PC-3 (cell line): ENCODE data around the gene STAT5B. TPM values are rescaled to one million over a fixed set of nuclear protein-coding genes. Genes with fewer than 3 reads are reported as not detected.

ENCODE experiments used
- ATAC-seq: fragments of 200-7000 bp; cut with Tn5 transposase; 2 replicates; pipeline ENCODE4 v1.9.1; 2020; ENCODE audit warnings: mild to moderate bottlenecking, moderate library complexity
- BruUV-seq: library from RNA; stranded (reverse); fragments of 400-500 nt; replicated peaks from 2 replicates; lab custom pipeline; 2021; lab: Mats Ljungman, UMichigan
- CTCF ChIA-PET: fragments of 300-600 bp; sonication (Branson Sonifier 250); formaldehyde crosslinking; loops from one replicate; lab custom pipeline; 2022; ENCODE audit warnings: antibody characterized with exemption; lab: Charles Lee
- POLR2A ChIA-PET: fragments of 300-600 bp; sonication (Branson Sonifier 250); formaldehyde crosslinking; loops from one replicate; lab custom pipeline; 2022; ENCODE audit warnings: antibody characterized with exemption; ENCODE audit not compliant: unreplicated experiment; lab: Charles Lee
- DNase-seq: peaks from one replicate; pipeline ENCODE4 v3.0.0-alpha.2; 2015
- H2AFZ ChIP-seq: fragments of 300-600 bp; sonication (generic); 2 replicates; pipeline ENCODE4 v1.6.0; 2016; ENCODE audit warnings: antibody characterized with exemption, low read length
- H3F3A ChIP-seq: fragments of 300-600 bp; sonication (generic); one replicate; pipeline ENCODE4 v1.6.0; 2017; ENCODE audit warnings: antibody characterized with exemption, low read length, control low read depth, mild to moderate bottlenecking; ENCODE audit not compliant: unreplicated experiment
- H3K27ac ChIP-seq: fragments of 300-600 bp; sonication (generic); 2 replicates; pipeline ENCODE4 v1.5.1; 2016; ENCODE audit warnings: mild to moderate bottlenecking, low read length
- H3K27me3 ChIP-seq: fragments of 300-600 bp; sonication (generic); 2 replicates; pipeline ENCODE4 v1.6.1; 2016; ENCODE audit warnings: low read length, mixed read lengths
- H3K36me3 ChIP-seq: fragments of 300-600 bp; sonication (generic); 2 replicates; pipeline ENCODE4 v1.6.1; 2016; ENCODE audit warnings: low read depth, mixed run types, low read length, mixed read lengths
- H3K4me1 ChIP-seq: fragments of 300-600 bp; sonication (generic); 2 replicates; pipeline ENCODE4 v1.5.1; 2016; ENCODE audit warnings: low read length; ENCODE audit not compliant: insufficient read depth
- H3K4me2 ChIP-seq: fragments of 300-600 bp; sonication (generic); 2 replicates; pipeline ENCODE4 v1.6.0; 2016; ENCODE audit warnings: low read length
- H3K4me3 ChIP-seq: fragments of 300-600 bp; sonication (generic); 2 replicates; pipeline ENCODE4 v1.5.1; 2016; ENCODE audit warnings: mild to moderate bottlenecking, low read length, mixed read lengths
- H3K79me2 ChIP-seq: fragments of 300-600 bp; sonication (generic); 2 replicates; pipeline ENCODE4 v1.6.1; 2017; ENCODE audit warnings: low read length, mixed read lengths
- H3K9ac ChIP-seq: fragments of 300-600 bp; sonication (generic); 2 replicates; pipeline ENCODE4 v1.6.0; 2016; ENCODE audit warnings: mild to moderate bottlenecking, low read length
- H3K9me2 ChIP-seq: fragments of 300-600 bp; sonication (generic); replicated peaks from 2 replicates; pipeline ENCODE4 v1.6.1; 2016; ENCODE audit warnings: mixed run types, low read length, mixed read lengths
- H3K9me3 ChIP-seq: fragments of 300-600 bp; sonication (generic); 2 replicates; pipeline ENCODE4 v1.6.1; 2016; ENCODE audit warnings: low read length, mixed read lengths
- H4K20me1 ChIP-seq: fragments of 300-600 bp; sonication (generic); 2 replicates; pipeline ENCODE4 v1.6.1; 2016; ENCODE audit warnings: low read length, mixed read lengths
- EZH2 ChIP-seq: fragments of 300-600 bp; sonication (generic); IDR thresholded peaks from one replicate; pipeline ENCODE4 v1.6.1; 2017; ENCODE audit warnings: antibody characterized with exemption, mild to moderate bottlenecking, low read length; ENCODE audit not compliant: unreplicated experiment
- EZH2phosphoT487 ChIP-seq: fragments of 300-600 bp; sonication (generic); IDR thresholded peaks from 2 replicates; pipeline ENCODE4 v1.6.1; 2018; ENCODE audit warnings: mild to moderate bottlenecking, antibody characterized with exemption, low read length, borderline replicate concordance
- intact Hi-C: fragments of 100-400 bp; cut with micrococcal nuclease; formaldehyde crosslinking; loops from 2 replicates; pipeline ENCODE4 v1.9.0; 2023
- total RNA-seq: library from RNA; depleted of rRNA; stranded (reverse); fragments of >200 nt; gene quantifications from 2 replicates; pipeline ENCODE4 v1.2.3, GENCODE V29; 2014
- TF ChIP-seq, protein P1 (sequence below): fragments of 300-600 bp; sonication (generic); conservative IDR thresholded peaks from 2 replicates; pipeline ENCODE4 v1.5.1; 2017; ENCODE audit warnings: antibody characterized with exemption, low read depth, mild to moderate bottlenecking, low read length

Gene STAT5B
- total RNA-seq, 1 experiment from 2014 or later = not detected

DNA sequence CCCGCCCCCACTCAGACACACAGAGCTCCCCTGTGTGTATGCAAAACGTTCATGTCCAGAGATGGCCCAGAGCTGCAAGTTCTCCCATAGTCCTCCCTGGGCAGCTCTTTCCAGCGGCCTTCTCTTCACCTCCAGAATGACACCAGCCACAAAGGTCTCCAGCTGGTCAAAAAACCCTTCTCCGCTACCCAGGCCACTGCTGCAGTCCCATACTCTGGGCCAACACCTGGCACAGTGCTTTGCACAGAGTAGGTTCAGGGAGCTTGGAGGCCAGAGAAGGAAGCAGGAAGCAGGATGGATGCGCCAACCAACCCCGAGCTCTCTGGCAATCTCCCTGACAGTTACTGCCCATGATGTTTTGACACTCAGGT lies 1.1 kb upstream of the STAT5B start:
- H3K27ac ChIP-seq = no peak overlapping the region
- H3F3A ChIP-seq = no peaks in the 10 kb centered on the region
- POLR2A ChIA-PET = no interaction called here
- H4K20me1 ChIP-seq = no peaks in the 10 kb centered on the region
- no peak overlapping the region for H3K4me2 ChIP-seq
- H3K79me2 ChIP-seq = no peaks in the 10 kb centered on the region
- H3K4me1 ChIP-seq = no peaks in the 10 kb centered on the region
- H3K27me3 ChIP-seq = no peaks in the 10 kb centered on the region
- no peak overlapping the region for H3K4me3 ChIP-seq
- CTCF ChIA-PET = no interaction called here
- TF ChIP-seq, protein P1, sequence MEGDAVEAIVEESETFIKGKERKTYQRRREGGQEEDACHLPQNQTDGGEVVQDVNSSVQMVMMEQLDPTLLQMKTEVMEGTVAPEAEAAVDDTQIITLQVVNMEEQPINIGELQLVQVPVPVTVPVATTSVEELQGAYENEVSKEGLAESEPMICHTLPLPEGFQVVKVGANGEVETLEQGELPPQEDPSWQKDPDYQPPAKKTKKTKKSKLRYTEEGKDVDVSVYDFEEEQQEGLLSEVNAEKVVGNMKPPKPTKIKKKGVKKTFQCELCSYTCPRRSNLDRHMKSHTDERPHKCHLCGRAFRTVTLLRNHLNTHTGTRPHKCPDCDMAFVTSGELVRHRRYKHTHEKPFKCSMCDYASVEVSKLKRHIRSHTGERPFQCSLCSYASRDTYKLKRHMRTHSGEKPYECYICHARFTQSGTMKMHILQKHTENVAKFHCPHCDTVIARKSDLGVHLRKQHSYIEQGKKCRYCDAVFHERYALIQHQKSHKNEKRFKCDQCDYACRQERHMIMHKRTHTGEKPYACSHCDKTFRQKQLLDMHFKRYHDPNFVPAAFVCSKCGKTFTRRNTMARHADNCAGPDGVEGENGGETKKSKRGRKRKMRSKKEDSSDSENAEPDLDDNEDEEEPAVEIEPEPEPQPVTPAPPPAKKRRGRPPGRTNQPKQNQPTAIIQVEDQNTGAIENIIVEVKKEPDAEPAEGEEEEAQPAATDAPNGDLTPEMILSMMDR = no peak
- TF ChIP-seq EZH2 (no peak), EZH2phosphoT487 (no peak)
- no peak overlapping the region for H3K9ac ChIP-seq
- no peaks in the 10 kb centered on the region for H3K36me3 ChIP-seq
- DNase-seq (no peak), ATAC-seq (no peak)
- no peak overlapping the region for H2AFZ ChIP-seq
- intact Hi-C loops = no loop called here
- H3K9me2 ChIP-seq = no peaks in the 10 kb centered on the region
- no peaks in the 10 kb centered on the region for H3K9me3 ChIP-seq
- BruUV-seq = no TSS peak

DNA sequence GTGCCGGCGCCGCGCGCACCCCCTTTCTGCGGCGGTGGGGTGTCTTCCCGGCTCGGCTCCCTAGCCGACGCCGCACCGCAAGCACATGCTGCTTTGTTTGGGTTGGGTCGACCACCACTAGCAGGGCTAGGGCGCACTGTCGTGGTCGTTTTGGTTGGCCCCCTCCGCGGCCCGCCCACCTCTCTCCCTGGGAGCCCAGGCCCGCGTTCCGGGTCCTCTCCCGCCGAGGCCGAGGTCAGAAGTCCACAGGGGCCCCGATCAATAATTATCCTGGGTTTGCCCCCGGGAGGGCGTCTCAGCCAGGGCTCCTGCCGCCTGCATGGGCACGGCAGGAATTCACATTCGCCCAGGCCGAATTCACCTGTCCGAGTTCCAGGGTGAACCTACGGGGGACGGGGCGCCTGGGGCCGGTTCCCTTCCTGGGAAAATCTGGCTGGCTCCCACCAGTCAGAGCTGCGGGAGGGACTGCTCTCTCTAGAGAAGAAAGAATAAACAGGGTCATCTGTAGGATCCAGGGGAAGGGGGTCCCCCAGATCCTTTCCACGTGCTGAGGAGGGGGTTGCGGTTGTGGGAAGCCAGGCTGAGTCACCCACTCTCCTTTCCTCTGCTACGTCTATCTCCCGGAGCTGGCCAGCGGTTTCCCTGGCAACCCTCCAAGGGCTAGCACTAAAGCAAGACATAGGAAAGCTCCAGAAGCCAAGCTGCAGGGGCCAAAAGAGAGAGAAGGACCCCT lies 584 bp upstream of the STAT5B start:
- Histone ChIP-seq H3K4me3 (no peak overlapping the region), H2AFZ (no peak overlapping the region), H3K79me2 (no peaks in the 10 kb centered on the region), H3K27ac (no peak overlapping the region), H3K27me3 (no peaks in the 10 kb centered on the region), H3K9me3 (no peaks in the 10 kb centered on the region), H3K4me1 (no peaks in the 10 kb centered on the region), H3K36me3 (no peaks in the 10 kb centered on the region), H3K9me2 (no peaks in the 10 kb centered on the region), H3K9ac (no peak overlapping the region), H3K4me2 (no peak overlapping the region), H4K20me1 (no peaks in the 10 kb centered on the region), H3F3A (no peaks in the 10 kb centered on the region)
- intact Hi-C loops = no loop called here
- no peak for ATAC-seq
- ChIA-PET POLR2A (no interaction called here), CTCF (no interaction called here)
- TF ChIP-seq EZH2 = no peak
- TF ChIP-seq EZH2phosphoT487 = no peak
- TF ChIP-seq, protein P1 = no peak
- DNase-seq = no peak
- no TSS peak for BruUV-seq

DNA sequence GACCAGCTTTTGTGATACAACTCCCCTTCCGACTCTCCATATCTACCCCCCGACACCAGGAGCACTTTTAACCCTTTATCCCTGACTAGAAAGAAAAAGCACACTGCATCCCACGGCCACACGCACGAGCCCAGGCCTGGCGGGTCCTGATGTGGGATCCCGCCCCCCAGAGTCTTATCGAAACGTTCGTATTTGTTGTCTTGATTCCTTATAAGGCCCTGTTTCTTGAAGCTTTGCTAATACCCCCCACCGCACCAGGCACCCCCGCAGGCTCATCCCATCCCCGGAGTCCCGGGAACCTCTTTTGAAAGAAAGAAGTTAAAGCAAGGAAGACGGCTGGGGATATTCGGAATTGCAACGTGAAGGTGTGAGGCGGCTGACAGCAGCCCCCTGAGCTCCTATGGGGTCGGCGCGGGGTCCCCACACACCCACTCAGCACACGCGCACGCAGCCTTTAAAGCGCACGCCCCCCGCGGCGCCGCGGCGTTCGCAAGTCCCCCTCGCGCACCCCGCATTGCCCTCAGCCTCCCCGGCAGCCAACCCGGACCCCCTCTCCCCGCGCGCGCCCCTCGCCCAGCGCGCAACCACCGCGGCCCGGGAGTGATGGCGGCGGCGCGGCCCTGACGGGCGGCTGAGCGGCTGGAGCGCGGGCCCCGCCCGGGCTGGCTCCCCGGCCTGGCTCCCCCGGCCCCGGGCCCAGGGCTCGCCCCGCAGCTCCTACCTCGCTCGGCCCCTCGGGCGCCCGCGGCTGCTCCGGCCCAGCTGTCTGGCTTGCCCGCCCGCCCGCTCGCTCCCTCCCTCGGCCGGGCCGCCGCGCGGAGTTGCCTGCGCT lies 448 bp downstream of the STAT5B start:
- no peak overlapping the region for H3K4me3 ChIP-seq
- no peaks in the 10 kb centered on the region for H3F3A ChIP-seq
- DNase-seq (no peak), ATAC-seq (no peak)
- no peaks in the 10 kb centered on the region for H3K9me2 ChIP-seq
- H3K9me3 ChIP-seq = no peaks in the 10 kb centered on the region
- H3K27me3 ChIP-seq = no peaks in the 10 kb centered on the region
- no peak overlapping the region for H3K4me2 ChIP-seq
- no peak overlapping the region for H2AFZ ChIP-seq
- no peaks in the 10 kb centered on the region for H3K36me3 ChIP-seq
- BruUV-seq = no TSS peak
- no peaks in the 10 kb centered on the region for H3K4me1 ChIP-seq
- H4K20me1 ChIP-seq = no peaks in the 10 kb centered on the region
- intact Hi-C loops = no loop called here
- no peak overlapping the region for H3K9ac ChIP-seq
- TF ChIP-seq, protein P1 = no peak
- TF ChIP-seq EZH2 (no peak), EZH2phosphoT487 (no peak)
- ChIA-PET CTCF (no interaction called here), POLR2A (no interaction called here)
- H3K27ac ChIP-seq = no peak overlapping the region
- no peaks in the 10 kb centered on the region for H3K79me2 ChIP-seq
